H1 (cell line): Measurements from ENCODE around the gene FOXD4L1.
"Not testable (repeated sequence)": the region's sequence is repeated elsewhere in the genome, so short reads cannot be mapped to it uniquely, and the experiment has no call there.

Experiments
- CREB1 ChIP-seq: IDR thresholded peaks from 2 replicates; pipeline ENCODE4 v1.6.1; 2012; ENCODE audit warnings: inconsistent platforms
- CTCF ChIP-seq, 3 experiments: IDR thresholded peaks; 1 replicate in 2 of 3; 2 replicates in 1 of 3; pipeline versions ENCODE4 v1.5.1 to v1.6.1; 2011; ENCODE audit warnings: low read length in 3 of 3, mild to moderate bottlenecking in 3 of 3, inconsistent platforms in 2 of 3, low read depth in 1 of 3, moderate library complexity in 1 of 3; ENCODE audit not compliant: insufficient read depth in 1 of 3; ENCODE audit errors: control extremely low read depth in 1 of 3
- EGR1 ChIP-seq: IDR thresholded peaks from 2 replicates; pipeline ENCODE4 v1.6.1; 2011; ENCODE audit warnings: low read depth, low read length, borderline replicate concordance
- EZH2 ChIP-seq: fragments of 200-600 bp; sonication (generic); IDR thresholded peaks from 2 replicates; pipeline ENCODE4 v1.7.1; 2012; ENCODE audit warnings: low read depth, mild to moderate bottlenecking, moderate library complexity, low read length, inconsistent platforms; ENCODE audit not compliant: severe bottlenecking
- POLR2A ChIP-seq, 2 experiments: IDR thresholded peaks; 1 replicate in 1 of 2; 2 replicates in 1 of 2; pipeline ENCODE4 v1.6.1; 2011; ENCODE audit warnings: low read depth in 2 of 2, low read length in 2 of 2, mild to moderate bottlenecking in 2 of 2; ENCODE audit errors: control extremely low read depth in 1 of 2
- POLR2AphosphoS5 ChIP-seq: IDR thresholded peaks from 2 replicates; pipeline ENCODE4 v1.6.1; 2011; ENCODE audit warnings: low read depth, low read length
- POU5F1 ChIP-seq: IDR thresholded peaks from 2 replicates; pipeline ENCODE4 v1.6.1; 2011; ENCODE audit warnings: low read depth, mild to moderate bottlenecking, low read length, moderate library complexity
- RAD21 ChIP-seq, 2 experiments: IDR thresholded peaks in 1 of 2; conservative IDR thresholded peaks in 1 of 2; 2 replicates each; pipeline ENCODE4 v1.6.1; 2011; ENCODE audit warnings: low read depth in 2 of 2, low read length in 2 of 2, improper control_type of control experiment in 1 of 2, inconsistent platforms in 1 of 2, mild to moderate bottlenecking in 1 of 2, moderate library complexity in 1 of 2
- SIRT6 ChIP-seq: IDR thresholded peaks from one replicate; pipeline ENCODE4 v1.7.1; 2012; ENCODE audit warnings: low read length, inconsistent platforms
- SRF ChIP-seq: IDR thresholded peaks from 2 replicates; pipeline ENCODE4 v1.6.1; 2011; ENCODE audit warnings: mild to moderate bottlenecking, low read depth, low read length, moderate library complexity
- TBP ChIP-seq: IDR thresholded peaks from 2 replicates; pipeline ENCODE4 v1.6.1; 2011; ENCODE audit warnings: low read depth, low read length, improper control_type of control experiment
- YY1 ChIP-seq: IDR thresholded peaks from 2 replicates; pipeline ENCODE4 v1.6.1; 2011; ENCODE audit warnings: low read depth, mild to moderate bottlenecking, low read length

GRCh38 chr2:113528126-113528525, 29.7 kb downstream of the FOXD4L1 start:
- TF ChIP-seq SIRT6; EGR1; SRF; EZH2; TBP; YY1; CTCF (IDR thresholded peaks at IDR 0.05; ENCODE audit: control extremely low read depth in 1 of 3, insufficient read depth in 1 of 3, low read depth in 1 of 3, low read length in 3 of 3); POLR2A (IDR thresholded peaks at IDR 0.05; ENCODE audit: control extremely low read depth in 1 of 2, low read depth in 2 of 2, low read length in 2 of 2); RAD21 (IDR thresholded peaks at IDR 0.05 in 1 of 2, conservative IDR thresholded peaks at IDR 0.05 in 1 of 2; ENCODE audit: low read depth in 2 of 2, low read length in 2 of 2); POLR2AphosphoS5; CREB1; POU5F1: not testable (repeated sequence)
